ENCODE results near the gene EPHA1.

DNA sequence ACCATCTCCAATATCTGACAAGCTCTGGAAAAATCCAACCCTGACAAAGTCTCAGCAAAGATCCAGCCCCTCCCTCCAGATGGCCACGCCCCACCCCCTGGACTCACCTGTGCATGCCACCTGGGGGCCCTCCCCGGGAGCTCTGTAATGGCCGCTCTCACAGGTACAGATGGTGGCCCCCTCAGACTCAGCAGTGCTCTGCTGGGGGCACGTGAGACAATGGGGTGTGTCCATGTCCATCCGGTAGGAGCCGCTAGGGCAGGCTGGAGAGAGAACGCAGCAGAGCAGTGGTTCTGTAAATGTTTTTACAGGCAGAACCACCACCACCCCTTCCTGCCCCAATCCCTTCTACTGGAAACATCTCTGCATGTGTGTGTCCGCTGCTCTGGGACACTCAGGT is 9.5 kb downstream of the EPHA1 start:
- no peak for TF ChIP-seq POLR2A (IDR thresholded peaks at IDR 0.05)
- no peak for TF ChIP-seq CTCF (IDR thresholded peaks at IDR 0.05)

Data from adrenal gland (tissue), 5 donors.